Spleen (tissue), 11 donors: ENCODE data around the gene PDE4B. TPM values are rescaled to one million over a fixed set of nuclear protein-coding genes. Genes with fewer than 3 reads are reported as not detected.

Experiments used
- DNase-seq: peaks from one replicate; pipeline ENCODE4 v3.0.0-alpha.2; 2020
- H3K27ac ChIP-seq, 8 donors: fragments of 200-600 bp; sonication (generic) in 7 of 8; 1 replicate in 4 of 8; 2 replicates in 4 of 8; pipeline versions ENCODE4 v1.5.0 to v1.8.0; 2016 to 2021; ENCODE audit warnings: inconsistent platforms in 4 of 8, mild to moderate bottlenecking in 4 of 8, moderate library complexity in 1 of 8
- H3K27me3 ChIP-seq, 7 donors: fragments of 200-600 bp; sonication (generic) in 6 of 7; replicated peaks in 1 of 7; 1 replicate in 4 of 7; 2 replicates in 3 of 7; pipeline versions ENCODE4 v1.5.0 to v1.8.0; 2016 to 2021; ENCODE audit warnings: inconsistent platforms in 3 of 7, mild to moderate bottlenecking in 1 of 7
- H3K36me3 ChIP-seq, 6 donors: fragments of 200-600 bp; sonication (generic) in 5 of 6; 1 replicate in 4 of 6; 2 replicates in 2 of 6; pipeline versions ENCODE4 v1.5.0 to v1.8.0; 2016 to 2021; ENCODE audit warnings: inconsistent platforms in 2 of 6
- H3K4me1 ChIP-seq, 6 donors: fragments of 200-600 bp; sonication (generic) in 5 of 6; 1 replicate in 3 of 6; 2 replicates in 3 of 6; pipeline versions ENCODE4 v1.5.0 to v1.8.0; 2016 to 2021; ENCODE audit warnings: inconsistent platforms in 3 of 6
- H3K4me3 ChIP-seq, 8 donors: fragments of 200-600 bp; sonication (generic) in 7 of 8; 1 replicate in 4 of 8; 2 replicates in 4 of 8; pipeline versions ENCODE4 v1.5.0 to v1.8.0; 2016 to 2021; ENCODE audit warnings: inconsistent platforms in 4 of 8, mild to moderate bottlenecking in 4 of 8, moderate library complexity in 2 of 8
- H3K9me3 ChIP-seq, 8 donors: fragments of 200-600 bp; sonication (generic) in 7 of 8; 1 replicate in 4 of 8; 2 replicates in 4 of 8; pipeline versions ENCODE4 v1.5.0 to v1.8.0; 2016 to 2021; ENCODE audit warnings: inconsistent platforms in 4 of 8
- POLR2A ChIP-seq, 3 donors: fragments of 450-650 bp; IDR thresholded peaks; one replicate each; pipeline ENCODE4 v1.5.1; 2017; ENCODE audit warnings: antibody characterized with exemption in 3 of 3, mild to moderate bottlenecking in 1 of 3
- POLR2AphosphoS5 ChIP-seq, 3 donors: sonication (generic); formaldehyde crosslinking; IDR thresholded peaks; one replicate each; pipeline ENCODE4 v1.5.1; 2017; ENCODE audit warnings: antibody characterized with exemption in 3 of 3
- WGBS, 5 donors: extraction: QIAGEN DNeasy Blood & Tissue Kit in 3 of 5; methylation state at CpG; one replicate each; pipeline versions ENCODE4 v1.1.5 to v1.1.7; 2013 to 2018; 5-methylcytosine and 5-hydroxymethylcytosine counted together
- intact Hi-C: fragments of 100-400 bp; cut with DNase I; formaldehyde crosslinking; loops from one replicate; pipeline ENCODE4 v1.15.0; 2023; ENCODE audit warnings: low total_unique reads
- polyA plus RNA-seq, 3 donors: library from polyadenylated mRNA; stranded (reverse); fragments of 200-250 nt; gene quantifications; one replicate each; pipeline ENCODE4 v1.2.1, GENCODE V29; 2013
- total RNA-seq, 7 donors: library from RNA; depleted of rRNA in 3 of 7; stranded (reverse); fragments of >200 nt in 3 of 7; fragmentation: NEBNext Ultra II Directional in 4 of 7; extraction: Animal tissue kit (Norgen Biotek cat#: 25700) in 4 of 7; gene quantifications; one replicate each; pipeline versions ENCODE4 v1.1.0 to v1.2.1, GENCODE V29; 2016 to 2021
- TF ChIP-seq, protein P1 (sequence below), 11 experiments: fragments of 200-600 bp in 7 of 11; fragments of 450-650 bp in 4 of 11; sonication (generic) in 4 of 11; IDR thresholded peaks in 8 of 11; conservative IDR thresholded peaks in 3 of 11; 1 replicate in 7 of 11; 2 replicates in 4 of 11; pipeline versions ENCODE4 v1.4.0 to v1.8.0; 2016 to 2021; ENCODE audit warnings: antibody characterized with exemption in 11 of 11, inconsistent platforms in 4 of 11, mild to moderate bottlenecking in 1 of 11
- donor health status: healthy with polysubstance abuse.
- donor health status: DM: no; HTN: no; CAD: no; lungs with moderate emphysema.
- donor health status: DM: no; HTN: no; CAD: no.
- donor health status: Bipolar disorder and iron deficiency.
- donor health status: healthy.
- donor health status: DM: no; HTN: no; CAD: no.
- donor health status: DM: yes; HTN: yes; CAD: no.

PDE4B gene
- total and polyA plus RNA-seq, 10 donors = 12.6 to 88.2 (median 51.9) TPM

GRCh38 chr1:66244429-66244828 lies 451.7 kb downstream of the PDE4B start:
- Histone ChIP-seq H3K27ac (no peak overlapping the region), H3K4me1 (peaks cover 0 to 25% (median 2%) of the 10 kb centered on the region in 6 donors), H3K9me3 (no peaks in the 10 kb centered on the region), H3K36me3 (no peaks in the 10 kb centered on the region), H3K27me3 (no peaks in the 10 kb centered on the region), H3K4me3 (no peak overlapping the region)
- intact Hi-C loops = loop anchor here (5.0 kb wide), 1 partner anchor 287 kb away; no protein-coding TSS in a partner anchor
- DNase-seq = no peak
- TF ChIP-seq, protein P1, sequence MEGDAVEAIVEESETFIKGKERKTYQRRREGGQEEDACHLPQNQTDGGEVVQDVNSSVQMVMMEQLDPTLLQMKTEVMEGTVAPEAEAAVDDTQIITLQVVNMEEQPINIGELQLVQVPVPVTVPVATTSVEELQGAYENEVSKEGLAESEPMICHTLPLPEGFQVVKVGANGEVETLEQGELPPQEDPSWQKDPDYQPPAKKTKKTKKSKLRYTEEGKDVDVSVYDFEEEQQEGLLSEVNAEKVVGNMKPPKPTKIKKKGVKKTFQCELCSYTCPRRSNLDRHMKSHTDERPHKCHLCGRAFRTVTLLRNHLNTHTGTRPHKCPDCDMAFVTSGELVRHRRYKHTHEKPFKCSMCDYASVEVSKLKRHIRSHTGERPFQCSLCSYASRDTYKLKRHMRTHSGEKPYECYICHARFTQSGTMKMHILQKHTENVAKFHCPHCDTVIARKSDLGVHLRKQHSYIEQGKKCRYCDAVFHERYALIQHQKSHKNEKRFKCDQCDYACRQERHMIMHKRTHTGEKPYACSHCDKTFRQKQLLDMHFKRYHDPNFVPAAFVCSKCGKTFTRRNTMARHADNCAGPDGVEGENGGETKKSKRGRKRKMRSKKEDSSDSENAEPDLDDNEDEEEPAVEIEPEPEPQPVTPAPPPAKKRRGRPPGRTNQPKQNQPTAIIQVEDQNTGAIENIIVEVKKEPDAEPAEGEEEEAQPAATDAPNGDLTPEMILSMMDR (IDR thresholded peaks at IDR 0.05 in 8 of 11, conservative IDR thresholded peaks at IDR 0.05 in 3 of 11) = no peak
- TF ChIP-seq POLR2A (IDR thresholded peaks at IDR 0.05) (no peak), POLR2AphosphoS5 (IDR thresholded peaks at IDR 0.05) (no peak)
- WGBS, 5 donors = 68 to 89% (median 80%) methylated on average over 3 of the region's 3 CpGs

DNA sequence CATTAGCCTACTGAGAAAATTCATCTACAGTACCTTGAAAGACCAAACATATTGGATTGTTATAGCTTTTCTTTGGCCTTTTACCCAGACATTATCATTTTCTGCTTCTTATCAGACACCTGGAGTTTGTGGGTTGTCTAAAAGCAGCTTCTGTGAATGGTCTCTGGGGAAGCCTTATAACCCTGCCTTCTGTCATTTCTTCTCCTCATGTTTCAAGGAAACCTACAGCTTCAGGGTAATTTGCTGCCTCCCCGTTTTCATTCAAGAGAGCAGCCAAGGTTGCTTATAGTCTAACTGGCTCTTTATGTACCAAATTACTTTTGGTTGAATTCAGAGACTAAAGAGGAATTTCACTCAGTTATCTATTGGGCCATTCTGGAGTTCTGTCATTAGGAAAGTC lies 453.0 kb downstream of the PDE4B start:
- H3K27ac ChIP-seq = no peak overlapping the region
- H3K9me3 ChIP-seq = no peaks in the 10 kb centered on the region
- DNase-seq = no peak
- no peaks in the 10 kb centered on the region for H3K36me3 ChIP-seq
- intact Hi-C loops = no loop called here
- 58 to 74% (median 71%) methylated on average over 1 of the region's 1 CpG for WGBS, 5 donors
- H3K27me3 ChIP-seq = no peaks in the 10 kb centered on the region
- no peak for TF ChIP-seq POLR2A (IDR thresholded peaks at IDR 0.05)
- TF ChIP-seq POLR2AphosphoS5 (IDR thresholded peaks at IDR 0.05) = no peak
- TF ChIP-seq, protein P1 (IDR thresholded peaks at IDR 0.05 in 8 of 11, conservative IDR thresholded peaks at IDR 0.05 in 3 of 11) = no peak
- no peak overlapping the region for H3K4me3 ChIP-seq
- peaks cover 0 to 32% (median 6%) of the 10 kb centered on the region in 6 donors for H3K4me1 ChIP-seq

- Histone ChIP-seq H3K9me3 (no peaks in the 10 kb centered on the region), H3K27ac (peak overlapping the region in 3 of 8 donors; percentile 33 to 63 (median 49)), H3K36me3 (no peaks in the 10 kb centered on the region), H3K4me3 (peak overlapping the region in 1 of 8 donors; percentile 51), H3K4me1 (peaks cover 0 to 38% (median 6%) of the 10 kb centered on the region in 6 donors), H3K27me3 (no peaks in the 10 kb centered on the region)
- WGBS, 5 donors = 68 to 78% (median 73%) methylated on average over 9 of the region's 9 CpGs
- DNase-seq = no peak
- TF ChIP-seq, protein P1 (IDR thresholded peaks at IDR 0.05 in 8 of 11, conservative IDR thresholded peaks at IDR 0.05 in 3 of 11) = no peak
- intact Hi-C loops = no loop called here
Observed at GRCh38 chr1:66246351-66247269, 453.9 kb downstream of the PDE4B start.
